ENCODE results near the gene ST13. TPM values are rescaled to one million over a fixed set of nuclear protein-coding genes. Genes with fewer than 3 reads are reported as not detected.

The ST13 gene
- total and polyA plus RNA-seq, 11 donors: 40.0 to 231 (median 202) TPM

DNA sequence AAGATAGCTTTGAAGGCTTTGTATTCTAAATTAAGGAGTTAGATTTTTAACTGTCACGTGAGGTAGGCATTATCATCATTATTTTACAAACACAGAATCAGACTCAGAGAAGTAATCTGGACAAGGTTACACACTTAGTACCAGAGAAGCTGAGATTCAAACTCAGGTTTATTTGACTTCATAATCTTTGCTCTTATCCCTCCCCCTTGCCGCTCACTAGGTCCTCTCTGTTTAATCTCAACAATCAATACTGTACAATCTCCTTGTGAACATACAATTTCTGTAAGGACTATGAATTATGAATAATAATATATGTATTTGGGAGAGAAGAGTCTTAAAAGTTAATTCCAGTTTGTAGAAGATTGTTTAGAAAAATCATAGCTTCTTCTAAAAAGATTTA lies 10.7 kb upstream of the ST13 start:
- TF ChIP-seq POLR2A (IDR thresholded peaks at IDR 0.05): no peak
- TF ChIP-seq, protein P1, sequence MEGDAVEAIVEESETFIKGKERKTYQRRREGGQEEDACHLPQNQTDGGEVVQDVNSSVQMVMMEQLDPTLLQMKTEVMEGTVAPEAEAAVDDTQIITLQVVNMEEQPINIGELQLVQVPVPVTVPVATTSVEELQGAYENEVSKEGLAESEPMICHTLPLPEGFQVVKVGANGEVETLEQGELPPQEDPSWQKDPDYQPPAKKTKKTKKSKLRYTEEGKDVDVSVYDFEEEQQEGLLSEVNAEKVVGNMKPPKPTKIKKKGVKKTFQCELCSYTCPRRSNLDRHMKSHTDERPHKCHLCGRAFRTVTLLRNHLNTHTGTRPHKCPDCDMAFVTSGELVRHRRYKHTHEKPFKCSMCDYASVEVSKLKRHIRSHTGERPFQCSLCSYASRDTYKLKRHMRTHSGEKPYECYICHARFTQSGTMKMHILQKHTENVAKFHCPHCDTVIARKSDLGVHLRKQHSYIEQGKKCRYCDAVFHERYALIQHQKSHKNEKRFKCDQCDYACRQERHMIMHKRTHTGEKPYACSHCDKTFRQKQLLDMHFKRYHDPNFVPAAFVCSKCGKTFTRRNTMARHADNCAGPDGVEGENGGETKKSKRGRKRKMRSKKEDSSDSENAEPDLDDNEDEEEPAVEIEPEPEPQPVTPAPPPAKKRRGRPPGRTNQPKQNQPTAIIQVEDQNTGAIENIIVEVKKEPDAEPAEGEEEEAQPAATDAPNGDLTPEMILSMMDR (IDR thresholded peaks at IDR 0.05): no peak
- peaks cover 0 to 44% (median 28%) of the 10 kb centered on the region in 9 donors for H3K36me3 ChIP-seq
- no peak for ATAC-seq
- DNase-seq: no peak
- H3K4me3 ChIP-seq: no peak overlapping the region
- H3K27ac ChIP-seq: no peak overlapping the region
- H3K9me3 ChIP-seq: no peaks in the 10 kb centered on the region
- WGBS, 4 donors: 73 to 84% (median 80%) methylated on average over 2 of the region's 2 CpGs
- H3K4me1 ChIP-seq: peaks cover 0 to 15% (median 0%) of the 10 kb centered on the region in 12 donors
- intact Hi-C loops (cut with DNase I): no loop called here
- no peaks in the 10 kb centered on the region for H3K27me3 ChIP-seq

DNA sequence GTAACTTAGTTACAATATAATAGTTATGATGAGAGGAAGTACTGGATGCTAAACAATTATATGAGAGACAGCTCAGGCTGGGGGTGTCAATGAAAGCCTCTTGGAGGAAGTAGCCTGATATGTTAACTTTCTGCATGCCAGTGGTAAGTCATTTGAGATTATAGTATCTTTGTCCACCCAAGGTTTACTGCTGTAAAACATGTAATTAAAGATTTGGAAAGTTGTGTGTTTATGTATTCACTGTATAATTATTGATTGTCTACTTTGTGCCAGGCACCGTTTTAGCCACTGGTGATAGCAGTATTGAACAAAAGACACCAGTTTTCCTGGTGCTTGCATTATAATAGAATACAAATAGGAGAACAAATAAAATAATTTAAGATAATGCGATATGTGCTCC lies 6.1 kb upstream of the ST13 start:
- Histone ChIP-seq H3K36me3 (peaks cover 0 to 26% (median 14%) of the 10 kb centered on the region in 9 donors), H3K4me1 (peaks cover 0 to 25% (median 9%) of the 10 kb centered on the region in 12 donors), H3K9me3 (no peaks in the 10 kb centered on the region), H3K4me3 (no peak overlapping the region), H3K27me3 (no peaks in the 10 kb centered on the region), H3K27ac (no peak overlapping the region)
- intact Hi-C loops (cut with DNase I): no loop called here
- DNase-seq (no peak), ATAC-seq (no peak)
- WGBS, 4 donors: 93 to 97% (median 95%) methylated on average over 2 of the region's 2 CpGs
- TF ChIP-seq POLR2A (IDR thresholded peaks at IDR 0.05): no peak
- TF ChIP-seq, protein P1 (IDR thresholded peaks at IDR 0.05): no peak

DNA sequence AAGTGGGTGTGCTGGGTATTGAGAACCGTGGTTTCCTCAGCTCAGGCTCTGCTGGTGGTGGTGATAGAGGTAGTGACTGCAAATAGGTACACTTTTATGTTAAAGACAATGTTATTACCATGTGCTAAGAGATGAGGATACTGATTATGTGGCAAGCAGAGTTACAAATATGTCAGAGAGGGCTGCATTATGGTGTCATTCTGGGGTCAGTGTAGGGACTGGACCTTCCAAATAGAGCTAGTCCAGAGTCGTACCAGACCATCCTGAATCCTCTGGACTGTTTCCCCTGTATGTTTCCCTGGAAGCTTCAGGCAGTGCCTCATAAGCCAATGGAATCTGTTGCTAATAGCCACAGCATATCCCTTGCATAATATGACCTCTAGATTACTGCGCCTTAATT lies 5.6 kb upstream of the ST13 start, which contains the start of gene DNAJB7:
Gene DNAJB7 (minus strand): TSS at position 101 of the 400 bp plus-strand sequence. CDS start 119 bp downstream, outside the sequence.
- no peak for DNase-seq
- intact Hi-C loops (cut with DNase I): no loop called here
- H3K36me3 ChIP-seq: peaks cover 0 to 25% (median 14%) of the 10 kb centered on the region in 9 donors
- H3K9me3 ChIP-seq: no peaks in the 10 kb centered on the region
- no peak for ATAC-seq
- 86 to 94% (median 93%) methylated on average over 3 of the region's 3 CpGs for WGBS, 4 donors
- TF ChIP-seq, protein P1 (IDR thresholded peaks at IDR 0.05): no peak
- no peak for TF ChIP-seq POLR2A (IDR thresholded peaks at IDR 0.05)
- peaks cover 0 to 28% (median 10%) of the 10 kb centered on the region in 12 donors for H3K4me1 ChIP-seq
- H3K27me3 ChIP-seq: no peaks in the 10 kb centered on the region
- H3K4me3 ChIP-seq: no peak within 1 kb of the TSS
- no peak within 1 kb of the TSS for H3K27ac ChIP-seq

DNA sequence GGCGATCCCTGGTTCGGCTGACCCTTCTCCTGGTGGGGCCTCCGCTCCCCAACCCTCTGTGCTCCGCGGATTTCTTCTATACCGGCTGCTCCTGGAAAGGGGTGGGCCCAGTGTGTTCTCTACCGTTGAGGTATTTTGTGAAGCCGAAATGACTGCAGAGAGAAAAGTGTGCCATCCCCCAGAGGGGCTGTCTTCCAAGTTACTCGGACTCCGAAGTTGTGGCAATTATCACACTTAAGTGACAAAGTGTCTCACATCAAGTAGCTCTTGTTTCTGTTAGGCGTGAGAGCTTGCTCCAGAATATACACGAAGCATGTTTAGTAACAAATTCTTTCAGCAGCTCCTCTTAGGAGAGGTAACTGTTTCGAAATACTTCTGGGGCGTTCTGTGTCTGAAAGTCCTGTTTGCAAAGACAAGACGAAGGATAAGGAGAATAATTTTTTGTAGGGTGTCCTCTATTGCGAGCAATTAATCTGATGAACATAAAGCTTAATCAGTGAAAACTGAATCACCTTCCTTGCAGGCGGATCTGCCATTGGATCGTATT lies 943 bp upstream of the ST13 start:
- intact Hi-C loops (cut with DNase I): loop anchor here in 2 of 10 donors (2.0 kb wide), 1 partner anchor 39 kb away; the partner anchor contains the start of gene SLC25A17 (in 2 of the 2)
- no peak for ATAC-seq
- WGBS, 4 donors: 3 to 4% (median 4%) methylated on average over 18 of the region's 18 CpGs
- Histone ChIP-seq H3K36me3 (peaks cover 0 to 22% (median 14%) of the 10 kb centered on the region in 9 donors), H3K4me1 (peaks cover 4 to 49% (median 40%) of the 10 kb centered on the region in 12 donors), H3K4me3 (peak overlapping the region; percentile 60 to 98 (median 86)), H3K9me3 (no peaks in the 10 kb centered on the region), H3K27me3 (no peaks in the 10 kb centered on the region), H3K27ac (peak overlapping the region; percentile 94 to 99 (median 97))
- TF ChIP-seq, protein P1 (IDR thresholded peaks at IDR 0.05): no peak
- no peak for TF ChIP-seq POLR2A (IDR thresholded peaks at IDR 0.05)
- DNase-seq: no peak
